Lung (tissue), 12 donors: ENCODE data around the gene EVI2A. TPM values are rescaled to one million over a fixed set of nuclear protein-coding genes. Genes with fewer than 3 reads are reported as not detected.

Experiments used
- ATAC-seq: fragments of 200-7000 bp; cut with Tn5 transposase; one replicate; pipeline ENCODE4 v1.9.1; 2020; ENCODE audit warnings: moderate number of reproducible peaks; ENCODE audit not compliant: insufficient read depth, low FRiP score
- DNase-seq, 3 donors: peaks; one replicate each; pipeline ENCODE4 v3.0.0-alpha.2; 2013 to 2017
- H3K27ac ChIP-seq, 2 donors: one replicate each; pipeline ENCODE4 v1.5.1; 2013; ENCODE audit warnings: mild to moderate bottlenecking in 2 of 2, moderate library complexity in 2 of 2, control low read depth in 1 of 2, inconsistent platforms in 1 of 2, low read depth in 1 of 2, low read length in 1 of 2
- H3K27me3 ChIP-seq, 3 donors: one replicate each; pipeline ENCODE4 v1.5.1; 2013; ENCODE audit warnings: low read length in 2 of 3; ENCODE audit not compliant: control insufficient read depth in 3 of 3, insufficient read depth in 3 of 3
- H3K36me3 ChIP-seq, 4 donors: one replicate each; pipeline ENCODE4 v1.5.1; 2013; ENCODE audit warnings: low read length in 4 of 4, mild to moderate bottlenecking in 1 of 4, moderate library complexity in 1 of 4; ENCODE audit not compliant: control insufficient read depth in 4 of 4, insufficient read depth in 4 of 4
- H3K4me1 ChIP-seq, 5 donors: one replicate each; pipeline ENCODE4 v1.5.1; 2013; ENCODE audit warnings: low read length in 5 of 5, mild to moderate bottlenecking in 2 of 5, moderate library complexity in 1 of 5; ENCODE audit not compliant: control insufficient read depth in 5 of 5, insufficient read depth in 5 of 5
- H3K4me3 ChIP-seq: one replicate; pipeline ENCODE4 v1.5.1; 2013; ENCODE audit warnings: mild to moderate bottlenecking, control low read depth, moderate library complexity
- H3K9ac ChIP-seq, 2 donors: one replicate each; pipeline ENCODE4 v1.5.1; 2013; ENCODE audit warnings: low read length in 2 of 2, control low read depth in 1 of 2; ENCODE audit not compliant: insufficient read depth in 1 of 2
- H3K9me3 ChIP-seq, 4 donors: one replicate each; pipeline ENCODE4 v1.5.1; 2013; ENCODE audit warnings: low read length in 3 of 4, mild to moderate bottlenecking in 1 of 4, moderate library complexity in 1 of 4; ENCODE audit not compliant: control insufficient read depth in 4 of 4, insufficient read depth in 3 of 4
- WGBS, 2 donors: extraction: QIAGEN DNeasy Blood & Tissue Kit; methylation state at CpG; one replicate each; pipeline ENCODE4 v1.1.7; 2013; 5-methylcytosine and 5-hydroxymethylcytosine counted together
- polyA plus RNA-seq, 2 donors: library from polyadenylated mRNA; stranded (reverse); fragments of 200-250 nt; gene quantifications; one replicate each; pipeline ENCODE4 v1.2.1, GENCODE V29; 2013
- total RNA-seq, 2 donors: library from RNA; depleted of rRNA in 1 of 2; stranded (reverse); fragments of >200 nt in 1 of 2; gene quantifications; one replicate each; pipeline ENCODE4 v1.2.1, GENCODE V29; 2014 to 2021
- TF ChIP-seq, protein P1 (sequence below): IDR thresholded peaks from 2 replicates; pipeline ENCODE4 v1.5.1; 2012; ENCODE audit warnings: mild to moderate bottlenecking; ENCODE audit errors: control extremely low read depth, extremely low read depth
- donor health status: control.
- donor health status: control.
- donor health status: Bipolar disorder and iron deficiency.
- donor health status: healthy.
- donor health status: DM: yes; HTN: yes; CAD: no.

EVI2A gene
- total and polyA plus RNA-seq, 4 donors = 8.9 to 44.9 (median 16.3) TPM

DNA sequence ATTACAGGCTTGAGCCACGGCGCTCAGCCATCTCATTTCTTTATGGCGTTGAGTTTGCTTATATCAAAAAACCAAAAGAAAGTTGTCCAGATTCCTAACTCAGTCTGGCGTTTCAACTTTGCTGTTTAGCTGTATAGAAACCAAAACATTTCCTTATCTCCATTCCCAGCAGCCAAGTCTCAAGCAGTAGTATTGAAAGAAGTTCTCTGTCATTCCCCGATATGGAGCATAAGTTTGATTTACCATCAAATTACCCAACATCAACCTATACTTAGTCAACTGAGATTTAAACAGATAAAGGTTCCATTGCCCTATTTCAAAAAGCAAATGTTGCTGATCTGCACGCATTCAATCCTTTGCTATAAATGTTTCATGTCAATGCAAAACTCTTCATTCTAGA lies 42.6 kb upstream of the EVI2A start:
- DNase-seq (no peak), ATAC-seq (no peak)
- Histone ChIP-seq H3K4me3 (no peak overlapping the region), H3K4me1 (peaks cover 0 to 4% (median 2%) of the 10 kb centered on the region in 5 donors), H3K9me3 (no peaks in the 10 kb centered on the region), H3K9ac (no peak overlapping the region), H3K27ac (no peak overlapping the region), H3K36me3 (peaks cover 6 to 18% (median 14%) of the 10 kb centered on the region in 4 donors), H3K27me3 (no peaks in the 10 kb centered on the region)
- WGBS, 2 donors = 96 to 97% methylated on average over 6 of the region's 6 CpGs
- TF ChIP-seq, protein P1, sequence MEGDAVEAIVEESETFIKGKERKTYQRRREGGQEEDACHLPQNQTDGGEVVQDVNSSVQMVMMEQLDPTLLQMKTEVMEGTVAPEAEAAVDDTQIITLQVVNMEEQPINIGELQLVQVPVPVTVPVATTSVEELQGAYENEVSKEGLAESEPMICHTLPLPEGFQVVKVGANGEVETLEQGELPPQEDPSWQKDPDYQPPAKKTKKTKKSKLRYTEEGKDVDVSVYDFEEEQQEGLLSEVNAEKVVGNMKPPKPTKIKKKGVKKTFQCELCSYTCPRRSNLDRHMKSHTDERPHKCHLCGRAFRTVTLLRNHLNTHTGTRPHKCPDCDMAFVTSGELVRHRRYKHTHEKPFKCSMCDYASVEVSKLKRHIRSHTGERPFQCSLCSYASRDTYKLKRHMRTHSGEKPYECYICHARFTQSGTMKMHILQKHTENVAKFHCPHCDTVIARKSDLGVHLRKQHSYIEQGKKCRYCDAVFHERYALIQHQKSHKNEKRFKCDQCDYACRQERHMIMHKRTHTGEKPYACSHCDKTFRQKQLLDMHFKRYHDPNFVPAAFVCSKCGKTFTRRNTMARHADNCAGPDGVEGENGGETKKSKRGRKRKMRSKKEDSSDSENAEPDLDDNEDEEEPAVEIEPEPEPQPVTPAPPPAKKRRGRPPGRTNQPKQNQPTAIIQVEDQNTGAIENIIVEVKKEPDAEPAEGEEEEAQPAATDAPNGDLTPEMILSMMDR = no peak

DNA sequence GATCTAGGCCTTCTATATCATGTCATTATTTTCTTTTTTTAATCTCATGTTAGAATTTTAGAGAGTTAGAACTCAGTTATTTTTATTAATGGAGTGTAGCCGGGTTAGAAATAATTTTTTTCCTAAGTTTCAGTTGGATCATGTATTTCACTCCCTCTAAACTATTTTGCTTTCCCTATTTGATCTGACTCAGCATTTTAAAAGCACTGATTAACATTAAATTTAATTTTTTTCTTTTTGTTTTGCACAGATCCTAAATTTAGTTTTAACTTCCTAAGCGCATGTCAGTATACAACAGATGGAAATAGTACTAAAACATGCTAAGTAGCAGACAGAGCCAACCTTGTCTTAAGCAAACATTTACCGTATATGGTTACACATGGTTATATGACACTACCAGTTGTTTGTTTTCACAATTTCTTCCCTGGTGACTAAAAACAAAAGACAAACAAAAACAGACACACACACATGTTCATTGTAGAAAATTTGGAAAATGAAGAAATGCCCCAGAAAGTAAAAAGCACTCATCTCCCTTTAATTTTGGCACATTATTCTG lies 36.5 kb upstream of the EVI2A start:
- peaks cover 8 to 23% (median 18%) of the 10 kb centered on the region in 4 donors for H3K36me3 ChIP-seq
- H3K9me3 ChIP-seq = no peaks in the 10 kb centered on the region
- H3K4me3 ChIP-seq = no peak overlapping the region
- no peak overlapping the region for H3K27ac ChIP-seq
- H3K27me3 ChIP-seq = no peaks in the 10 kb centered on the region
- DNase-seq (peak in 2 of 3 donors; percentile 86 to 87), ATAC-seq (no peak)
- H3K9ac ChIP-seq = peak overlapping the region in 1 of 2 donors; percentile 43
- peaks cover 0 to 34% (median 3%) of the 10 kb centered on the region in 5 donors for H3K4me1 ChIP-seq
- TF ChIP-seq, protein P1 = no peak
- 77 to 80% methylated on average over 3 of the region's 3 CpGs for WGBS, 2 donors

DNA sequence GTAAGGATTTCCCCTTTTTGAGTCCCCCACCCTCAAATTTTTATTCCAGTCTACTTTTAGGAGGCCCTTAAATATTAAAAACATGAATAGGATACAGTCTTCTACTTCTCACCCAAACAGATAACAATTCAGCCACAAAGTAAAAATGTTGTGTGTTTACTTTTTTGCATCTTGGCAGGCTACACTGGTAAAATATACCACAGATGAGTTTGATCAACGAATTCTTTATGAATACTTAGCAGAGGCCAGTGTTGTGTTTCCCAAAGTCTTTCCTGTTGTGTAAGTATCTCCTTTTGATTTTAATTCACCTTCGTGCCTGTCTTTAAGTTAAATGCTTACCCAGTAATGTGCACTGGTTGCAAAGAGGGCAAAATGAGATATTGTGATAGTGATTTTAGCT lies 35.7 kb upstream of the EVI2A start:
- 63 to 69% methylated on average over 2 of the region's 2 CpGs for WGBS, 2 donors

More for the DNA sequence above, 35.7 kb upstream of the EVI2A start:
- H3K27ac ChIP-seq = no peak overlapping the region
- no peaks in the 10 kb centered on the region for H3K9me3 ChIP-seq
- TF ChIP-seq, protein P1 = no peak
- H3K27me3 ChIP-seq = no peaks in the 10 kb centered on the region
- peak overlapping the region in 1 of 2 donors; percentile 58 for H3K9ac ChIP-seq
- ATAC-seq (no peak), DNase-seq (peak in 2 of 3 donors; percentile 66 to 68)
- no peak overlapping the region for H3K4me3 ChIP-seq
- H3K4me1 ChIP-seq = peaks cover 0 to 34% (median 3%) of the 10 kb centered on the region in 5 donors
- H3K36me3 ChIP-seq = peaks cover 7 to 22% (median 20%) of the 10 kb centered on the region in 4 donors
